MM.1S (cell line): ENCODE measurements around the gene MACIR.

ENCODE experiments used
- CTCF ChIP-seq: fragments of 300-600 bp; sonication (generic); IDR thresholded peaks from 2 replicates; pipeline ENCODE4 v1.5.1; 2016; ENCODE audit warnings: antibody characterized with exemption, low read length, mixed read lengths
- EZH2 ChIP-seq: fragments of 300-600 bp; sonication (generic); optimal IDR thresholded peaks from 2 replicates; pipeline ENCODE3; 2017; ENCODE audit warnings: low read depth, mild to moderate bottlenecking, antibody characterized with exemption, low read length, mixed read lengths
- EZH2phosphoT487 ChIP-seq: fragments of 300-600 bp; sonication (generic); IDR thresholded peaks from 2 replicates; pipeline ENCODE4 v1.6.1; 2018; ENCODE audit warnings: antibody characterized with exemption, low read length

DNA sequence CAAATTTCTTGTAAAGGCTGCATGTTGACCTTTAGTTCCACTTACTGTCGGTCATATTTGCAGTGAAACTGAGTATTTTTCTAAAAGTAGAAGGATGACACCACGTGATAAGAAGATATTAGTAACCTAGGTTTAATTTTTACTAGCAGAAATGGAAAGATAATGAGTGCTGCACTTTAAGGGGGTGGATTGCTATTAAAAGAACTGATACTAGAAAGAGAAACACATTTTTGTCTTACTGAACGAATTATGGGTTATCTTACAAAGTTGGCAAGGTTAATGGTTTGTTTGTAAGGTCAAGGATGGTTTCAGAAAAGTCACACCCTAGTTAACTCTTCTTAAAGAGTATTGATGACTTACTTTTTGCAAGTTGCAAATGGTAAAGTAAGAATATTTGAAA is 2.4 kb downstream of the MACIR start:
- TF ChIP-seq CTCF (no peak), EZH2phosphoT487 (no peak), EZH2 (no peak)
